Measurements from ENCODE around the gene ATG13.
"Not testable (repeated sequence)": the region's sequence is repeated elsewhere in the genome, so short reads cannot be mapped to it uniquely, and the experiment has no call there.

The ATG13 gene

GRCh38 chr11:46701078-46701654 lies 83.8 kb downstream of the ATG13 start (continued):
- no peak for TF ChIP-seq PRDM2 (tag by site-specific recombination; IDR thresholded peaks at IDR 0.05; ENCODE audit: borderline replicate concordance)
- no peak for TF ChIP-seq ZNF221 (tag by site-specific recombination; IDR thresholded peaks at IDR 0.05; ENCODE audit: borderline replicate concordance)
- peak; percentile 26; the same call in 1 of the 2 replicates for TF ChIP-seq GLIS1 (tag by site-specific recombination; IDR thresholded peaks at IDR 0.05)

GRCh38 chr11:46705070-46705688 lies 87.8 kb downstream of the ATG13 start:
- TF ChIP-seq ZNF518A (tag by site-specific recombination; conservative IDR thresholded peaks at IDR 0.05; ENCODE audit: low read depth), result no peak
- no peak overlapping the region for H3K27ac ChIP-seq (ENCODE audit: extremely low read depth, low read depth, low read length)
- CTCF ChIA-PET, result interaction anchor here (0.8 kb wide), 1 partner anchor 216 kb away, joined by 3 read pairs; no protein-coding TSS in a partner anchor

GRCh38 chr11:46706886-46707285 lies 89.5 kb downstream of the ATG13 start:
- peaks cover 4 to 58% of the 10 kb centered on the region in 2 experiments; a peak in 2 of 3 replicates for H3K36me3 ChIP-seq (ENCODE audit: control insufficient read depth in 2 of 2, insufficient read depth in 1 of 2, low read length in 2 of 2)
- TF ChIP-seq ZBTB44 (tag by site-specific recombination; IDR thresholded peaks at IDR 0.05) (no peak), ZNF426 (tag by site-specific recombination; IDR thresholded peaks at IDR 0.05) (no peak), EGR2 (tag by site-specific recombination; IDR thresholded peaks at IDR 0.05; ENCODE audit: low read depth) (peak; percentile 18; the same call in 1 of the 2 replicates), ZBTB8A (tag by site-specific recombination; IDR thresholded peaks at IDR 0.05) (no peak), OVOL3 (tag by site-specific recombination; IDR thresholded peaks at IDR 0.05) (no peak), ZNF791 (tag by site-specific recombination; IDR thresholded peaks at IDR 0.05) (no peak)
- CTCF ChIA-PET, result interaction anchor here (0.7 to 0.9 kb wide), 2 partner anchors 76 to 446 kb away, joined by 3 to 5 read pairs; no protein-coding TSS in a partner anchor

More at GRCh38 chr11:46705070-46705688, 87.8 kb downstream of the ATG13 start:
- Histone ChIP-seq H3K36me3 (ENCODE audit: control insufficient read depth in 2 of 2, insufficient read depth in 1 of 2, low read length in 2 of 2) (peaks cover 4 to 58% of the 10 kb centered on the region in 2 experiments; a peak in 2 of 3 replicates), H3K4me3 (ENCODE audit: low read depth, low read length) (no peak overlapping the region), H3K4me1 (ENCODE audit: control insufficient read depth, insufficient read depth, low read length) (no peaks in the 10 kb centered on the region), H3K9me3 (ENCODE audit: control insufficient read depth, insufficient read depth, low read depth, low read length) (no peaks in the 10 kb centered on the region)
- POLR2A ChIA-PET, result no interaction called here

GRCh38 chr11:46709351-46709750 lies 92.0 kb downstream of the ATG13 start:
- H3K4me1 ChIP-seq (ENCODE audit: control insufficient read depth, insufficient read depth, low read length); CTCF ChIA-PET; H3K4me3 ChIP-seq (ENCODE audit: low read depth, low read length); H3K27ac ChIP-seq (ENCODE audit: extremely low read depth, low read depth, low read length); H3K9me3 ChIP-seq (ENCODE audit: control insufficient read depth, insufficient read depth, low read depth, low read length); POLR2A ChIA-PET: not testable (repeated sequence)
- H3K36me3 ChIP-seq (ENCODE audit: control insufficient read depth in 2 of 2, insufficient read depth in 1 of 2, low read length in 2 of 2), result peaks cover 0 to 34% of the 10 kb centered on the region in 2 experiments; a peak in 1 of 3 replicates

More at GRCh38 chr11:46706886-46707285, 89.5 kb downstream of the ATG13 start:
- POLR2A ChIA-PET, result interaction anchor here (0.7 kb wide), 1 partner anchor 24 kb away, joined by 5 read pairs; no protein-coding TSS in a partner anchor
- H3K27ac ChIP-seq (ENCODE audit: extremely low read depth, low read depth, low read length), result no peak overlapping the region
- H3K4me3 ChIP-seq (ENCODE audit: low read depth, low read length), result no peak overlapping the region
- H3K9me3 ChIP-seq (ENCODE audit: control insufficient read depth, insufficient read depth, low read depth, low read length), result no peaks in the 10 kb centered on the region
- no peaks in the 10 kb centered on the region for H3K4me1 ChIP-seq (ENCODE audit: control insufficient read depth, insufficient read depth, low read length)

Data from HEK293 (cell line).